Mesendoderm (in vitro differentiated cells): Measurements from ENCODE around the gene STX1B.
A peak's percentile ranks its signal among the peaks of the same experiment; 100 is the strongest.

Experiments used
- DNase-seq: peaks from one replicate; pipeline ENCODE4 v3.0.0; 2013
- H2AK5ac ChIP-seq: 2 replicates; pipeline ENCODE4 v1.6.1; 2013; ENCODE audit warnings: low read length, inconsistent platforms
- H2BK120ac ChIP-seq: 2 replicates; pipeline ENCODE4 v1.6.1; 2013; ENCODE audit warnings: low read depth, mild to moderate bottlenecking, low read length, moderate library complexity, mixed read lengths
- H2BK15ac ChIP-seq: replicated peaks from 2 replicates; pipeline ENCODE4 v1.6.1; 2013; ENCODE audit warnings: low read depth, mild to moderate bottlenecking, moderate library complexity
- H2BK5ac ChIP-seq: 2 replicates; pipeline ENCODE4 v1.6.1; 2013; ENCODE audit warnings: low read length, inconsistent platforms
- H3K18ac ChIP-seq: 2 replicates; pipeline ENCODE4 v1.6.1; 2013; ENCODE audit warnings: mild to moderate bottlenecking, low read length, mixed read lengths
- H3K23ac ChIP-seq: one replicate; pipeline ENCODE4 v1.6.1; 2013; ENCODE audit warnings: low read length
- H3K27ac ChIP-seq: 2 replicates; pipeline ENCODE4 v1.5.1; 2013; ENCODE audit warnings: low read depth, mild to moderate bottlenecking, inconsistent platforms, low read length, moderate library complexity
- H3K27me3 ChIP-seq: 2 replicates; pipeline ENCODE4 v1.6.1; 2013; ENCODE audit warnings: low read length, control low read depth, mild to moderate bottlenecking, inconsistent platforms; ENCODE audit not compliant: insufficient read depth, poor library complexity
- H3K36me3 ChIP-seq: 2 replicates; pipeline ENCODE4 v1.6.1; 2013; ENCODE audit warnings: low read length, inconsistent platforms; ENCODE audit not compliant: control insufficient read depth, insufficient read depth
- H3K4ac ChIP-seq: one replicate; pipeline ENCODE4 v1.6.1; 2013; ENCODE audit warnings: low read depth, mild to moderate bottlenecking, low read length, moderate library complexity
- H3K4me1 ChIP-seq: 2 replicates; pipeline ENCODE4 v1.6.1; 2013; ENCODE audit warnings: low read depth, low read length, inconsistent platforms; ENCODE audit not compliant: control insufficient read depth
- H3K4me2 ChIP-seq: 2 replicates; pipeline ENCODE4 v1.6.1; 2013; ENCODE audit warnings: low read length
- H3K4me3 ChIP-seq: 2 replicates; pipeline ENCODE4 v1.5.1; 2013; ENCODE audit warnings: mild to moderate bottlenecking, low read length
- H3K56ac ChIP-seq: one replicate; pipeline ENCODE4 v1.6.1; 2013; ENCODE audit warnings: low read length
- H3K79me1 ChIP-seq: 2 replicates; pipeline ENCODE4 v1.6.1; 2013; ENCODE audit warnings: low read length, inconsistent platforms
- H3K79me2 ChIP-seq: 2 replicates; pipeline ENCODE4 v1.6.1; 2013; ENCODE audit warnings: mild to moderate bottlenecking, low read length; ENCODE audit not compliant: control insufficient read depth, insufficient read depth
- H3K9ac ChIP-seq: 2 replicates; pipeline ENCODE4 v1.6.1; 2013; ENCODE audit warnings: low read length, inconsistent platforms
- H4K5ac ChIP-seq: one replicate; pipeline ENCODE4 v1.6.1; 2013; ENCODE audit warnings: low read length
- H4K8ac ChIP-seq: one replicate; pipeline ENCODE4 v1.6.1; 2013; ENCODE audit warnings: low read depth, mild to moderate bottlenecking, control low read depth, low read length, moderate library complexity
- WGBS: extraction: QIAGEN DNeasy Blood & Tissue Kit; methylation state at CpG from one replicate; pipeline ENCODE4 v1.1.7; 2013; ENCODE audit warnings: low lambda C conversion rate, missing lambda C conversion rate; ENCODE audit not compliant: insufficient coverage; ENCODE audit errors: extremely low coverage; 5-methylcytosine and 5-hydroxymethylcytosine counted together

The STX1B gene

DNA sequence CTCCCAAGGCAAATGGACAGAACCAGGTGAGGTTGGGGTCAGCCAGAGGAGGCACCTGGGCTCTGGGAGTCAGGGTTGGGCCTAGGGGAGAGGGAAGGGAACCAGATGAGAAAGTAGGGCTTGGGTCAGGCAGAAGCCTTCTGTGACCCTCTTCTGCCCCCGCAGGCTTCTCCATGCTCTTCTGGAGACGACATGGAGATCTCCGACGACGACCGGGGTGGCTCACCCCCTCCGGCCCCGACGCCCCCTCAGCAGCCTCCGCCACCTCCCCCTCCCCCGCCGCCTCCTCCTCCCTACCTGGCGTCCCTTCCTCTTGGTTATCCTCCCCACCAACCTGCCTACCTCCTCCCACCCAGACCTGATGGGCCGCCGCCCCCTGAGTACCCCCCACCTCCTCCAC, 45.0 kb downstream of the STX1B start:
- Histone ChIP-seq H4K8ac (no peak overlapping the region), H3K4ac (no peak overlapping the region), H3K27me3 (no peaks in the 10 kb centered on the region), H2BK5ac (no peak overlapping the region), H2BK15ac (no peak overlapping the region), H3K79me2 (no peaks in the 10 kb centered on the region), H2BK120ac (no peak overlapping the region), H3K9ac (no peak overlapping the region), H2AK5ac (no peak overlapping the region), H3K79me1 (peaks cover 2% of the 10 kb centered on the region), H4K5ac (no peak overlapping the region), H3K4me1 (no peaks in the 10 kb centered on the region), H3K18ac (no peak overlapping the region), H3K4me3 (no peak overlapping the region), H3K23ac (no peak overlapping the region), H3K4me2 (no peak overlapping the region), H3K56ac (no peak overlapping the region), H3K36me3 (peaks cover 28% of the 10 kb centered on the region), H3K27ac (no peak overlapping the region)
- DNase-seq = no peak
- WGBS = no CpG with 5 or more reads among the region's 15 CpGs

DNA sequence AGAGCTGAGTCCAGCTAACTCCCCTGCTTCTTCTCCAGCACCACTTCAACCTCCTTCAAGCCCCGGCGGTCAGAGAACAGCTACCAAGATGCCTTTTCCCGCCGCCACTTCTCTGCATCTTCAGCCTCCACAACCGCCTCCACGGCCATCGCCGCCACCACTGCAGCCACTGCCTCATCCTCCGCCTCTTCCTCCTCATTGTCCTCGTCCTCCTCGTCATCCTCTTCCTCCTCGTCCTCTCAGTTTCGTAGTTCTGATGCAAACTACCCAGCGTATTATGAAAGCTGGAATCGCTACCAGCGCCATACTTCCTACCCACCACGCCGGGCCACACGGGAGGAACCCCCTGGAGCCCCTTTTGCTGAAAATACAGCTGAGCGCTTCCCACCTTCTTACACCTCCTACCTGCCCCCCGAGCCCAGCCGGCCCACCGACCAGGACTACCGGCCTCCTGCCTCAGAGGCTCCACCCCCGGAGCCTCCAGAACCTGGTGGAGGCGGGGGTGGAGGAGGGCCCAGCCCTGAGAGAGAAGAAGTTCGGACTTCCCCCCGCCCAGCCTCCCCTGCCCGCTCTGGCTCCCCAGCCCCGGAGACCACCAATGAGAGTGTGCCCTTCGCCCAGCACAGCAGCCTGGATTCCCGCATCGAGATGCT, 45.7 kb downstream of the STX1B start:
- Histone ChIP-seq H2BK15ac (no peak overlapping the region), H3K18ac (no peak overlapping the region), H3K27ac (no peak overlapping the region), H3K23ac (no peak overlapping the region), H3K9ac (no peak overlapping the region), H2AK5ac (no peak overlapping the region), H3K4me1 (no peaks in the 10 kb centered on the region), H3K79me1 (peaks cover 4% of the 10 kb centered on the region), H3K4ac (no peak overlapping the region), H2BK5ac (no peak overlapping the region), H3K36me3 (peaks cover 30% of the 10 kb centered on the region), H3K56ac (no peak overlapping the region), H3K4me2 (no peak overlapping the region), H3K27me3 (no peaks in the 10 kb centered on the region), H4K8ac (no peak overlapping the region), H3K4me3 (no peak overlapping the region), H2BK120ac (no peak overlapping the region), H3K79me2 (no peaks in the 10 kb centered on the region), H4K5ac (no peak overlapping the region)
- WGBS = no CpG with 5 or more reads among the region's 33 CpGs
- no peak for DNase-seq

DNA sequence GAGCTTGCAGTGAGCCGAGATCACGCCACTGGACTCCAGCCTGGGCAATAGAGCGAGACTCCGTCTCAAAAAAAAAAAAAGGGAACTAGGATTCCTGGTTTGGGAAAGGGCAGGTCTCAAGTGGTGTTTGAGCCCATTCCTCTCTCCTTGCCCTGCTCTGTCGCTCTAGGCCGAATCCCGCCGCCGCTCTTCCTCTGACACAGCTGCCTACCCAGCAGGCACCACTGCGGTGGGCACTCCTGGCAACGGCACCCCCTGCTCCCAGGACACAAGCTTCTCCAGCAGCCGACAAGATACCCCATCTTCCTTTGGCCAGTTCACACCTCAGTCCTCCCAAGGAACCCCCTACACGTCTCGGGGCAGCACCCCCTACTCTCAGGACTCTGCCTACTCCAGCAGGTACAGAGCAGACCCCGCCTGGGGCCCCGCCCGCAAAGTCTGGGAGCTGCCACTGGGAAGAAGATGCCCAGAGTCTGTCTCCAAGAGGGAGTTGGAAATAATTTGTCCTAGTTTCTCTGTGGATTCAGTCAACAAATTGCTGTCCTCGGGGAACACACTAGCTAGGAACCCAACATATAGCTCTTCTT, 46.4 kb downstream of the STX1B start:
- Histone ChIP-seq H3K79me1 (peaks cover 8% of the 10 kb centered on the region), H3K27ac (no peak overlapping the region), H3K27me3 (no peaks in the 10 kb centered on the region), H4K5ac (no peak overlapping the region), H3K23ac (no peak overlapping the region), H3K4ac (no peak overlapping the region), H4K8ac (no peak overlapping the region), H3K9ac (no peak overlapping the region), H2BK5ac (no peak overlapping the region), H3K4me3 (no peak overlapping the region), H2BK15ac (no peak overlapping the region), H3K79me2 (peaks cover 3% of the 10 kb centered on the region), H3K56ac (no peak overlapping the region), H3K18ac (no peak overlapping the region), H2BK120ac (no peak overlapping the region), H3K36me3 (peaks cover 32% of the 10 kb centered on the region), H3K4me2 (no peak overlapping the region), H2AK5ac (no peak overlapping the region), H3K4me1 (no peaks in the 10 kb centered on the region)
- whole genome bisulfite sequencing = no CpG with 5 or more reads among the region's 18 CpGs
- no peak for DNase-seq

DNA sequence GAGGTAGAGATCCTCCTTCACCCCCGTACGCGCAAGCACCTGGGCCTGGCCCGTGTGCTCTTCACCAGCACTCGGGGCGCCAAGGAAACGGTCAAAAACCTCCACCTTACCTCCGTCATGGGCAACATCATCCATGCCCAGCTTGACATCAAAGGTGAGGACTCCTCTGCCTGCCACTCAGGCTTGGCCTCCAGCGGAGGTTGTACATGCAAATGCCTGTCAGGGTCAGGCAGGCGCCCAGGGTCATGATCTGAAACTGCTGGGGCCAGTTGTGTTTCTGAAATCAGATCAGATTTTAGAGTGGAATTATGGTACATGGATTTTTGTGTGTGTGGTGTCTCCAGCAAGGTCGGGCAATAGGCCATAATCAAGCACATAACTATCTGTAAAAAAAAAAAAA, 49.1 kb downstream of the STX1B start:
- Histone ChIP-seq H3K23ac (no peak overlapping the region), H3K4me2 (no peak overlapping the region), H4K5ac (no peak overlapping the region), H3K36me3 (peaks cover 26% of the 10 kb centered on the region), H3K27ac (no peak overlapping the region), H3K79me1 (peaks cover 11% of the 10 kb centered on the region), H2AK5ac (no peak overlapping the region), H2BK120ac (no peak overlapping the region), H3K79me2 (peaks cover 10% of the 10 kb centered on the region), H3K9ac (no peak overlapping the region), H2BK15ac (no peak overlapping the region), H3K4me3 (no peak overlapping the region), H4K8ac (no peak overlapping the region), H2BK5ac (no peak overlapping the region), H3K56ac (no peak overlapping the region), H3K4me1 (no peaks in the 10 kb centered on the region), H3K4ac (no peak overlapping the region), H3K27me3 (no peaks in the 10 kb centered on the region), H3K18ac (no peak overlapping the region)
- no CpG with 5 or more reads among the region's 11 CpGs for WGBS
- DNase-seq = no peak

DNA sequence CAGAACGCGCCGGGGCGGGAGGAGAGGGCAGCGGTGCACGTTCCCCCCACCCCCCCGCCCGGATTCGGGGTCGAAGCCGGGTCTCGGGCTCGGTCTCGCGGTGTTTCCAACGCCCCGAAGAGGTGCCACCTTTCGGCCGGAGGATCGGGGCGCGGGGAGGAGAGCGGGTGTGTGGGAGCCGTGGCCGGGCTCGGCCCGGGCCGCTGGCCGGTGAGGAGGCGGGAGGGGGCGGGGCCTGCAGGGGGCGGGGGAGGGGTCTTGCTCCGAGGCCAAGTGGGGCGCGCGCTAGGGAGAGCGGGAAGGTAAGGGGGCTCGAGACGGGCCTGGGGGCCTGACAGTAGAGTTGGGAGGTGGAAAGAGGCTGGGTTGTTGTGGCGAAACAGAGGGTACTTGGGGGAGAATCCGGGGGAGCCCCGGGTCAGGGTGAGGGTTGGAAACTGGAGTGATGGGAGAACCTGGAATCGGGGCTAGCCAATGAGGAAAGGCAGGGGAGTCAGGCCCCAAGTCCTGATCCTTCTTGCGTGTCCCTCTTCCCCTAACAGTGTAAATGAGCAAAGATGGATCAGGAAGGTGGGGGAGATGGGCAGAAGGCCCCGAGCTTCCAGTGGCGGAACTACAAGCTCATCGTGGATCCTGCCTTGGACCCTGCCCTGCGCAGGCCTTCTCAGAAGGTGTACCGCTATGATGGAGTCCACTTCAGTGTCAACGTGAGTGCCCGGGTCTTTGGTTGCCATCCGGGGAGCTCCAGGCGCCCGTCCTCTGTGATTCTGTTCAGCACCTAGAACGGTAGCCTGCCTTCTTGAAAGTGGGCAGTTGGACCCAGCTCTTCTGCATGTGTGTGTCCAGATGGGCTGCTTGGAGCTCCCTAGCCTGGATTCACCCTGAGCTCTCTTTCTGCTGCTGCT, 52.0 kb downstream of the STX1B start:
- H3K56ac ChIP-seq = peak overlapping the region; percentile 96

More for the DNA sequence above, 52.0 kb downstream of the STX1B start:
- Histone ChIP-seq H2AK5ac (no peak overlapping the region), H4K8ac (no peak overlapping the region), H3K79me2 (peaks cover 10% of the 10 kb centered on the region), H2BK120ac (no peak overlapping the region), H3K27ac (no peak overlapping the region), H3K4me3 (peak overlapping the region; percentile 84), H3K23ac (no peak overlapping the region), H2BK15ac (no peak overlapping the region), H3K4me1 (peaks cover 2% of the 10 kb centered on the region), H2BK5ac (no peak overlapping the region), H4K5ac (no peak overlapping the region), H3K18ac (peak overlapping the region; percentile 95), H3K27me3 (no peaks in the 10 kb centered on the region), H3K36me3 (peaks cover 15% of the 10 kb centered on the region), H3K79me1 (peaks cover 11% of the 10 kb centered on the region), H3K4ac (peak overlapping the region; percentile 91), H3K9ac (peak overlapping the region; percentile 89), H3K4me2 (peak overlapping the region; percentile 27)
- no CpG with 5 or more reads among the region's 55 CpGs for WGBS
- peak; percentile 63 for DNase-seq
